Measurements from ENCODE around the gene NXPH3.

GRCh38 chr17:49578952-49579500 is 3.4 kb downstream of the NXPH3 start:
- TF ChIP-seq CTCF (IDR thresholded peaks at IDR 0.05; ENCODE audit: low read length) (no peak), EZH2 (IDR thresholded peaks at IDR 0.05; ENCODE audit: borderline replicate concordance, low read length) (no peak)

All from OCI-LY1 (cell line).